Hematopoietic multipotent progenitor cell (in vitro differentiated cells): ENCODE data around the gene CLTCL1. TPM values are rescaled to one million over a fixed set of nuclear protein-coding genes. Genes with fewer than 3 reads are reported as not detected.
"Not testable (repeated sequence)": the region's sequence is repeated elsewhere in the genome, so short reads cannot be mapped to it uniquely, and the experiment has no call there.

ENCODE experiments used
- DNase-seq, 3 donors: peaks; one replicate each; pipeline ENCODE4 v3.0.0-alpha.2; 2011 to 2015; ENCODE audit warnings: low read depth in 2 of 3, low spot score in 2 of 3
- total RNA-seq: library from RNA; depleted of rRNA; stranded (reverse); fragments of >200 nt; gene quantifications from one replicate; pipeline ENCODE4 v1.2.3, GENCODE V29; 2012

The CLTCL1 gene
- total RNA-seq, 1 donor = 1.6 TPM

DNA sequence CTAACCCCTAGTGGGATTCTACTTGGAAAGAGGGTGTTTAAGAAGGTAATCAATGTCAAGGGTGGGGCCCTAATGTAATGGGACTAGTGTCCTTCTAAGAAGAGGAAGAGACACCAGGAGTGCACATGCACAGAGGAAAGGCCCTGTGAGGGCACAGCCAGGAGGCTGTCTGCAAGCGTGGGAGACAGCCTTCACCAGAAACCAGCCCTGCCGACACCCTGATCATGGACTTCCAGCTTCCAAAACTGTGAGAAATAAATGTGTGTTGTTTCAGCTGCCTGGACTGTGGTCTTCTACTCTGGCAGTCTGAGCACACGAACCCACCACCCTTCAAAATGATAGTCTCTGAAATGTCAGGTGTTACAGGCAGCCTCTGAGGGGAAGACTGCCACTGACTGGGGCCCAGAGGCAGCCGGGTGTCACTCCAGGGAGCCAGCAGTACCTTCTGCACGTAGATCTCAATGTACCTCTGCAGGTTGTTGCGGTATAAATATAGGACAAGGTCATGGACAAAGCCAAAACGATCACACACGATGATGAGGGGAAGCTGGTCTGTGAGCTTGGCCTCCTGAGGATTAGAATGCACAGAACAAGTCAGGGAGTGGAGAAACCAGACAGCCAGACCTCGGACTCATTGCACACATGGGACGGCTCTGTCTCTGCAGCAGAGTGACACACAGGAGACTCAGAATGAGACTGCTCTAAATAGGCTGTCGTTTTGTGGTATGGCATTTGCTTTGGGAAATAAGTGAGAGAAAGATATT is 69.1 kb downstream of the CLTCL1 start:
- DNase-seq = no peak

GRCh38 chr22:19220867-19221266 is 70.7 kb downstream of the CLTCL1 start:
- no peak for DNase-seq

GRCh38 chr22:19218541-19219233 is 72.8 kb downstream of the CLTCL1 start:
- DNase-seq = no peak

DNA sequence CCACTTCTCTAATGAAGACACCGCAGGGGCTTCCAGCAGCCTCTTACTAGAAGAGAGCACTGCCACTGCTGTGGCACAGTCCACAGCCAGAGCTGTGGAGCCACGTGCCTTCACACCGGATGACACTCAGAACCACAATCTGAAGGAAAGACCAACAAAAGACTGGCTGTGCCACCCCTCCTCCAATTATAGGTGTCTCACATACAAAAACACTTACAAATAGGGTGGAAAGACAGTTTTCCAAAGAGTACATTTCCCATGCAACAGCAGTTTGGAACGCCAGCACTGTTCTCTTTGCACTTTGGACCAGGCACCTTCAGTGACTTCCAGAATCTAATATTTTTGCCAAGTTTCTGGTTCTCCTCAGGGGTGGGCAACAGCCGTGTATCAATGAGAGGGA is 74.9 kb downstream of the CLTCL1 start:
- no peak for DNase-seq

DNA sequence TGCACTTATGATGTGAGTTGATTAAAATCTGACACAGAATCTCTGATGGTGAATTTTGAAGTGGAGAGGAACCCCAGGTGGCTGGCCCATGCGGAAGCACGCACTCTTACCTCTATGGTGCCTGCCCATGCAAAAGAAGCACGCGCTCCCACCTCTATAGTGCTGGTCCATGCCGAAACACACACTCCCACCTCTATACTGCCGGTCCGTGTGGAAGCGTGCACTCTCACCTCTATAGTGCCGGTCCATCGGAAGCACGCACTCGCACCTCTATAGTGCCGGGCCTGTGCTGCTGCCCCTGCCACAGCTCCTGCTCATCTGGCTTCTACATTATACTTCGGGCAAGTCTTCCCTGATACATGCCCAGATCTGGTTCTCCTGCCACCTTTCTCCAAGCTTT is 76.2 kb downstream of the CLTCL1 start:
- no peak for DNase-seq

GRCh38 chr22:19214078-19214473 is 77.4 kb downstream of the CLTCL1 start:
- no peak for DNase-seq

GRCh38 chr22:19213442-19214077 is 78.0 kb downstream of the CLTCL1 start:
- DNase-seq = no peak

- no peak for DNase-seq
Measured at GRCh38 chr22:19213001-19213400, 78.5 kb downstream of the CLTCL1 start.

- no peak for DNase-seq
Measured at GRCh38 chr22:19212302-19212870, 79.1 kb downstream of the CLTCL1 start.

DNA sequence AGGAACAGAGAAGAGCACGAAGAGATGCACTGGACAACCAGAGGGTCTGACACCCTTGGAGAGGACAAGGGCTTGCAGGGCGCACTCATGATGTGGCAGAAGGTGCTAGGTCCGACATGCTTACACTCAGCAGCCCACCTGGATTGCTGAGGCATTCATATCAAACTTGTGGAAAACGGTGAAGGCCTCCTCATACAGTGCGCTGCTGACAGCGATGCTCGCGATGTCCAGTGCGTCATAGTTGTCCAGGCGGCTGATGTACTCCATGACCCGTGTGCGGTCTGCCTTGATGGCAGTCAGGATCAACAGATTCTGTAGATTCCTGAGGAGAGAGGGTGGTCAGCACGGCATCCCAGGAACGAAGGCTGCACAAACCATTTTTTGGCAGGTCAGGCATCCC is 81.3 kb downstream of the CLTCL1 start:
- no peak for DNase-seq

GRCh38 chr22:19208287-19208847 is 83.2 kb downstream of the CLTCL1 start:
- DNase-seq = no peak

GRCh38 chr22:19207884-19208283 is 83.6 kb downstream of the CLTCL1 start:
- DNase-seq = no peak

- no peak for DNase-seq
Measured at GRCh38 chr22:19207401-19207808, 84.1 kb downstream of the CLTCL1 start.

GRCh38 chr22:19206287-19206686 is 85.2 kb downstream of the CLTCL1 start:
- DNase-seq = no peak

DNA sequence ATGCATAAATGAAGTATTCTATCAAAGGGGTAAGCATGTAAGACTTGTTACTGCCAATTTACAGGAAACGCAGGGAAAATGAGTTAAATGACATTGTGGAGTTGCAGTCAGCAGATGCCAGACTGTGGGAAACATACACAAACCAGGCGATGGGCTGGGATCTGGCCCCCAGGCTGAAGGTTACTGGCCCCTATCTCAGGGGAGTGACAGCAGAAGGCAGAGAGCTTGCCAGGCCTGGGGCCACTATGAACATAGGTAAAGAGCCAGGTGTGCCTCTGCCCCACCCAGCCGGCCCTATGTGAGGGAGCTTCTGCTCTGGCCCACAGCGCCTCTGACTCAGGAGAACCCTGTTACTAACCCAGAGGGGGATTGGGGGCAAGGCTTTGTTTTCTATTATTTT is 86.9 kb downstream of the CLTCL1 start:
- no peak for DNase-seq

- DNase-seq = no peak
Measured at GRCh38 chr22:19203834-19204233, 87.7 kb downstream of the CLTCL1 start.

DNA sequence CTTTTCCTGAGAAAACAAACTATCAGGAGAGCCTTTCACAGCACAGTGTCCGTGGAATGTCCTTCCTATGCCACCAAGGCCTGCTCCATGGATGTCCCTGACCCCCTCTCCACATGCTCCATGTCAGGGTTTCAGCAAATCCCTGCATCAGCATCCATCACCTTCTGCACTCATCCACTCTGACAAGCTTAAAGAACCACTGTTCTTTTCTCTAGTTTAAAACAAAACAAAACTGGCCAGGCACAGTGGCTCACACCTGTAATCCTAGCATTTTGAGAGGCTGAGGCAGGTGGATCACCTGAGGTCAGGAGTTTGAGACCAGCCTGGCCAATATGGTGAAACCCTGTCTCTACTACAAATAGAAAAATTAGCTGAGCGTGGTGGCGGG is 88.7 kb downstream of the CLTCL1 start:
- not testable (repeated sequence) for DNase-seq

DNA sequence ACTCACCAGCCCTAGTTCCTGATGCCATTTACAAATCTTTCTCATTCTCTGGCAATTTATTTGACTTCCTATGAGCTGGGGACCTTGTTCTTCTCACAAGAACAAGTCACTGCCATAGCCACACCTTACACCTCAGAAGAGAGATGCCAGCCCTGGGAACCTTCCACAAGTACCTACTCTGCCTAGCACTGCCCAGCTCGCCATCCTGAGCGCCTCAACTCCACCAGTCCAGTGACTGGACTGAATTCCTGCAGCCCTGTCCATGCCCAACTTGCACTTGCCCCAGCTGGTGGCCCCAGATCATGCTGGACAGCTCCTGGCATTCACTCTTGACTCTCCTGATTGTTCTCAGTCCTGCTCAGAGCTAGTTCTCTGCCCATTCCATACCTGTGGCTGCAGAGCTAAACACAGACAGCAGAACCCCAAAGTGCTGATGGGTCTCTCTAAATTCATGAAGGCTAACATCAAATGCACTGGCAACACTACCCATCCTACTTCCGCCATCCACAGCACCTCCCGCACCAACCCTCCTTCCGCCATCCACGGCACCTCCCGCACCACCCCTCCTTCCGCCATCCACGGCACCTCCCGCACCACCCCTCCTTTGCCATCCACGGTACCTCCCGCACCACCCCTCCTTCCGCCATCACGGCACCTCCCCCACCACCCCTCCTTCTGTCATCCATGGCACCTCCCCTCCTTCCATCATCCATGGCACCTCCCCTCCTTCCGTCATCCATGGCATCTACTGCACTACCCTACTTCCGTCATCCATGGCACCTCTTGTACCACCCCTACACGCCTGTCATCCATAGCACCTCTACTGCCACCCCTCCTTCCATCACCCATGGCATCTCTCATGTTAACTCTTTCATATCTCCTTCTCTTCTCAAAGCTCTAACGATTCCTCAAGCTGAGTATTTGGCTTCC is 89.4 kb downstream of the CLTCL1 start:
- DNase-seq = no peak

DNA sequence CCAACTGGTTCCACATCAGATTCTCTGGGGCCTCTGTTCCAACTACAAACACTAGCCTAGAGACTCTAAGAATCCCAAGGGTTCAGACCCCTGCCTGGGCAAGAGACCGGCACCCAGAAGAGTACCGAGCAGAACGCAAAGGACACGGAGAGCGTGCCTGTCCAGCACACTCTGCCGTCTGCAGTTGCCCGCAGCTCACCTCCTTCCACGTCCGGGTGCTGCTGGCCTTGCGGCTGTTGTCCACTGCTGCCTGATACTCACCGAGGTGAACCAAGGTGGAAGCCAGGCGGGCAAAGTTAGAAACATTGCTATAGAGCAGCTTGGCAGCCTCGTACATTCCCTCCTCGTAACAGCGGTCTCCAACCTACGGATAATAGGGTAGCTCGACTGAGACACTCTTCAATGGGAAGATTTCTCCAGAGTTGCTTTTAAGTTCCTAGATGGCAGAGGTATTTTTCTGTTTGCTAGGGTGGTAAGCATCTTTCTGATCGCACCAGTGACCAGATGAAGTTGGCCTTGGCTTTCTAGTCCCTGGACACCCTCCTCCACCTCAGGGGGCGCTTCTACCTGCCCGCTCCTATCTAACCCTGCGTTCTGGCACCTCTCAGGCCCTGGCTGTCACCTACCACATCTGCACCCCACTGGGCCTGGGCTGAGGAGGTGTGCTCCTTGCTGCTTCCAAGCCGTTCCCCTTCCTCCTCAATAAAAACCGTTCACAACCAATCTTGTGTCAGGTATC is 90.2 kb downstream of the CLTCL1 start:
- no peak for DNase-seq
